Lower lobe of right lung (tissue), 2 donors: ENCODE measurements around the gene XRCC4. TPM values are rescaled to one million over a fixed set of nuclear protein-coding genes. Genes with fewer than 3 reads are reported as not detected.

ENCODE experiments used
- ATAC-seq, 2 donors: fragments of 200-7000 bp; cut with Tn5 transposase; one replicate each; pipeline ENCODE4 v1.9.1; 2020 to 2022; ENCODE audit warnings: mild to moderate bottlenecking in 2 of 2, moderate library complexity in 2 of 2
- DNase-seq: peaks from one replicate; pipeline ENCODE4 v3.0.0-alpha.2; 2020
- H3K27ac ChIP-seq: fragments of 200-600 bp; one replicate; pipeline ENCODE4 v1.8.0; 2022
- H3K27me3 ChIP-seq: fragments of 200-600 bp; one replicate; pipeline ENCODE4 v1.8.0; 2022; ENCODE audit warnings: low read depth
- H3K36me3 ChIP-seq: fragments of 200-600 bp; one replicate; pipeline ENCODE4 v1.8.0; 2022; ENCODE audit warnings: mild to moderate bottlenecking
- H3K4me1 ChIP-seq: fragments of 200-600 bp; one replicate; pipeline ENCODE4 v1.8.0; 2022
- H3K4me3 ChIP-seq: fragments of 200-600 bp; one replicate; pipeline ENCODE4 v1.8.0; 2022; ENCODE audit warnings: mild to moderate bottlenecking
- H3K9me3 ChIP-seq: fragments of 200-600 bp; one replicate; pipeline ENCODE4 v1.8.0; 2022
- CTCF ChIP-seq: fragments of 200-600 bp; IDR thresholded peaks from one replicate; pipeline ENCODE4 v1.8.0; 2022; ENCODE audit warnings: antibody characterized with exemption, mild to moderate bottlenecking
- intact Hi-C: fragments of 100-400 bp; cut with DNase I; formaldehyde crosslinking; loops from one replicate; pipeline ENCODE4 v1.11.0; 2022
- total RNA-seq: library from RNA; stranded (reverse); fragmentation: NEBNext Ultra II Directional; extraction: Animal tissue kit (Norgen Biotek cat#: 25700); gene quantifications from one replicate; pipeline ENCODE4 v1.2.1, GENCODE V29; 2021
- donor health status: DM: no; HTN: yes; CAD: no; lungs with severe emphysema.

The XRCC4 gene
- total RNA-seq, 1 donor from 2014 or later: 9.2 TPM

GRCh38 chr5:83322273-83322924 is 245.1 kb downstream of the XRCC4 start:
- Histone ChIP-seq H3K27ac (no peak overlapping the region), H3K4me3 (no peak overlapping the region), H3K4me1 (no peaks in the 10 kb centered on the region), H3K27me3 (no peaks in the 10 kb centered on the region), H3K9me3 (no peaks in the 10 kb centered on the region), H3K36me3 (no peaks in the 10 kb centered on the region)
- DNase-seq: no peak
- intact Hi-C loops: no loop called here
- no peak for ATAC-seq
- TF ChIP-seq CTCF: no peak

GRCh38 chr5:83323557-83324180 is 246.3 kb downstream of the XRCC4 start:
- ATAC-seq (no peak), DNase-seq (no peak)
- no peaks in the 10 kb centered on the region for H3K36me3 ChIP-seq
- no peaks in the 10 kb centered on the region for H3K4me1 ChIP-seq
- no peaks in the 10 kb centered on the region for H3K9me3 ChIP-seq
- intact Hi-C loops: no loop called here
- no peak overlapping the region for H3K4me3 ChIP-seq
- no peaks in the 10 kb centered on the region for H3K27me3 ChIP-seq
- no peak overlapping the region for H3K27ac ChIP-seq
- TF ChIP-seq CTCF: no peak

- H3K4me3 ChIP-seq: no peak overlapping the region
- DNase-seq (no peak), ATAC-seq (no peak)
- H3K36me3 ChIP-seq: no peaks in the 10 kb centered on the region
- no peaks in the 10 kb centered on the region for H3K4me1 ChIP-seq
- H3K27ac ChIP-seq: no peak overlapping the region
- H3K9me3 ChIP-seq: no peaks in the 10 kb centered on the region
- intact Hi-C loops: no loop called here
- TF ChIP-seq CTCF: no peak
- H3K27me3 ChIP-seq: no peaks in the 10 kb centered on the region
Measured at GRCh38 chr5:83331842-83332241, 254.5 kb downstream of the XRCC4 start.

GRCh38 chr5:83337453-83338035 is 260.2 kb downstream of the XRCC4 start:
- no peaks in the 10 kb centered on the region for H3K27me3 ChIP-seq
- ATAC-seq: no peak
- intact Hi-C loops: no loop called here

GRCh38 chr5:83340511-83340918 is 263.2 kb downstream of the XRCC4 start:
- intact Hi-C loops: no loop called here
- DNase-seq: no peak
- peak; percentile 25 to 44 for ATAC-seq
- peaks cover 12% of the 10 kb centered on the region for H3K4me1 ChIP-seq
- no peak for TF ChIP-seq CTCF
- H3K4me3 ChIP-seq: no peak overlapping the region
- H3K27me3 ChIP-seq: no peaks in the 10 kb centered on the region
- no peak overlapping the region for H3K27ac ChIP-seq
- no peaks in the 10 kb centered on the region for H3K36me3 ChIP-seq
- no peaks in the 10 kb centered on the region for H3K9me3 ChIP-seq

More at GRCh38 chr5:83337453-83338035, 260.2 kb downstream of the XRCC4 start:
- no peaks in the 10 kb centered on the region for H3K36me3 ChIP-seq
- DNase-seq: no peak
- peaks cover 12% of the 10 kb centered on the region for H3K4me1 ChIP-seq
- TF ChIP-seq CTCF: no peak
- H3K9me3 ChIP-seq: no peaks in the 10 kb centered on the region
- H3K4me3 ChIP-seq: no peak overlapping the region
- no peak overlapping the region for H3K27ac ChIP-seq
